ENCODE measurements around the gene SLC35F3. TPM values are rescaled to one million over a fixed set of nuclear protein-coding genes. Genes with fewer than 3 reads are reported as not detected.

Gene SLC35F3
- total RNA-seq, 1 experiment from 2014 or later: 0.94 TPM

- ChIA-PET POLR2A (interaction anchor here (0.5 to 2.6 kb wide), 3 partner anchors 11 to 95 kb away, joined by 4 to 7 read pairs (median 6); no protein-coding TSS in a partner anchor), CTCF (interaction anchor here (0.6 to 4.3 kb wide), 10 partner anchors 9 to 108 kb away, joined by 3 to 105 read pairs (median 6); no protein-coding TSS in a partner anchor)
- peaks cover 11% of the 10 kb centered on the region for H3K4me1 Mint-ChIP-seq
- peaks cover 15% of the 10 kb centered on the region for H3K27me3 Mint-ChIP-seq (ENCODE audit: low read depth)
- 0 out of 2 replicates have a peak, but pooled peaks have one; percentile 44 for TF ChIP-seq SP1 (CRISPR knock-in tag; conservative IDR thresholded peaks at IDR 0.05)
- TF ChIP-seq, protein P1, sequence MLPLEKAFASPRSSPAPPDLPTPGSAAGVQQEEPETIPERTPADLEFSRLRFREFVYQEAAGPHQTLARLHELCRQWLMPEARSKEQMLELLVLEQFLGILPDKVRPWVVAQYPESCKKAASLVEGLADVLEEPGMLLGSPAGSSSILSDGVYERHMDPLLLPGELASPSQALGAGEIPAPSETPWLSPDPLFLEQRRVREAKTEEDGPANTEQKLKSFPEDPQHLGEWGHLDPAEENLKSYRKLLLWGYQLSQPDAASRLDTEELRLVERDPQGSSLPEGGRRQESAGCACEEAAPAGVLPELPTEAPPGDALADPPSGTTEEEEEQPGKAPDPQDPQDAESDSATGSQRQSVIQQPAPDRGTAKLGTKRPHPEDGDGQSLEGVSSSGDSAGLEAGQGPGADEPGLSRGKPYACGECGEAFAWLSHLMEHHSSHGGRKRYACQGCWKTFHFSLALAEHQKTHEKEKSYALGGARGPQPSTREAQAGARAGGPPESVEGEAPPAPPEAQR (CRISPR knock-in tag; IDR thresholded peaks at IDR 0.05): no peak
- TF ChIP-seq FOXK1 (CRISPR knock-in tag; IDR thresholded peaks at IDR 0.05): 0 out of 2 replicates have a peak, but pooled peaks have one; percentile 34
- peaks cover 16% of the 10 kb centered on the region for H3K9me3 Mint-ChIP-seq
- H3K27ac Mint-ChIP-seq: no peak overlapping the region
- DNase-seq (ENCODE audit: low spot score) (peak; percentile 57), ATAC-seq (peak; percentile 70)
- peaks cover 4% of the 10 kb centered on the region for H3K36me3 Mint-ChIP-seq
- peak overlapping the region; percentile 85 for H3K4me3 Mint-ChIP-seq
Measured at GRCh38 chr1:234214911-234215892, 310.7 kb downstream of the SLC35F3 start.

DNA sequence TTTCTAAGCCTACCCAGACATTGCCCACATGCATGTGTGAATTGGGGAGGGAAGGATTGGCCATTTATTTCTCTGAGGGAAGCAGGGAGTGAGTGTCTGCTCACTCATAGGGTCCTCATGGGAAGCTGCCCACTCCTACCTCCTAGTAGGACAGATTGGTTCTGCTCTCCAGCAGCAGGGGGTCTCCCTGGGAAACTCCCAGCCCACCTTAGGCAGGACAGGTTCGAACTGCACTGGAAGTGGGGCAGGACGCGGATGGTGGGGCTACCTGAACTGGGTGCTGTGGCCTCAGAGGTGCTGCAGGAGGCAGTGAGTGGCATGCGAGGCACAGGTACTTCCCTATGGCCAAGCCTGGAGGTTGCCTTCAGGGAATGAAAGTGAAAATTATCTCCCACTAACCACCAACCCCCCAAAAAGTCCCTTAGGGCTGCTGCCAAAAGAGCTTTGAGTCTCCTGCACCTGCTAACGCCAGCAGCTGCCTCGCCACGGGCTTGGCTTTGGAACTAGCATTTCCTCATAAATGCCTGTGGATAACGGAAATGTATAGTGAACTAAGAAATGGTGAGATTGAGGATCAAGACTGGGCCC, 311.7 kb downstream of the SLC35F3 start:
- Mint-ChIP-seq H3K27ac (no peak overlapping the region), H3K36me3 (no peaks in the 10 kb centered on the region), H3K9me3 (peaks cover 11% of the 10 kb centered on the region), H3K27me3 (ENCODE audit: low read depth) (peaks cover 15% of the 10 kb centered on the region), H3K4me1 (peaks cover 11% of the 10 kb centered on the region), H3K4me3 (no peak overlapping the region; the same call in 1 of the 2 replicates)
- ATAC-seq: no peak
- no peak for DNase-seq (ENCODE audit: low spot score)
- ChIA-PET POLR2A (no interaction called here), CTCF (interaction anchor here (0.8 to 4.3 kb wide), 4 partner anchors 8 to 110 kb away, joined by 3 to 33 read pairs (median 6); no protein-coding TSS in a partner anchor)
- no peak for TF ChIP-seq ATF2 (CRISPR knock-in tag; IDR thresholded peaks at IDR 0.05; ENCODE audit: borderline replicate concordance, low read depth)
- no peak for TF ChIP-seq E2F4 (CRISPR knock-in tag; IDR thresholded peaks at IDR 0.05; ENCODE audit: borderline replicate concordance, low read depth)
- TF ChIP-seq TCF7 (CRISPR knock-in tag; IDR thresholded peaks at IDR 0.05; ENCODE audit: low read depth): no peak
- TF ChIP-seq SOX15 (CRISPR knock-in tag; IDR thresholded peaks at IDR 0.05): no peak
- TF ChIP-seq, protein P2, sequence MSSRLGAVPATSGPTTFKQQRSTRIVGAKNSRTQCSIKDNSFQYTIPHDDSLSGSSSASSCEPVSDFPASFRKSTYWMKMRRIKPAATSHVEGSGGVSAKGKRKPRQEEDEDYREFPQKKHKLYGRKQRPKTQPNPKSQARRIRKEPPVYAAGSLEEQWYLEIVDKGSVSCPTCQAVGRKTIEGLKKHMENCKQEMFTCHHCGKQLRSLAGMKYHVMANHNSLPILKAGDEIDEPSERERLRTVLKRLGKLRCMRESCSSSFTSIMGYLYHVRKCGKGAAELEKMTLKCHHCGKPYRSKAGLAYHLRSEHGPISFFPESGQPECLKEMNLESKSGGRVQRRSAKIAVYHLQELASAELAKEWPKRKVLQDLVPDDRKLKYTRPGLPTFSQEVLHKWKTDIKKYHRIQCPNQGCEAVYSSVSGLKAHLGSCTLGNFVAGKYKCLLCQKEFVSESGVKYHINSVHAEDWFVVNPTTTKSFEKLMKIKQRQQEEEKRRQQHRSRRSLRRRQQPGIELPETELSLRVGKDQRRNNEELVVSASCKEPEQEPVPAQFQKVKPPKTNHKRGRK (CRISPR knock-in tag; IDR thresholded peaks at IDR 0.05; ENCODE audit: borderline replicate concordance): no peak
- TF ChIP-seq SMAD3 (CRISPR knock-in tag; IDR thresholded peaks at IDR 0.05; ENCODE audit: borderline replicate concordance): no peak
- no peak for TF ChIP-seq FOXJ3 (CRISPR knock-in tag; IDR thresholded peaks at IDR 0.05; ENCODE audit: borderline replicate concordance)
- no peak for TF ChIP-seq ZNF423 (CRISPR knock-in tag; IDR thresholded peaks at IDR 0.05)

DNA sequence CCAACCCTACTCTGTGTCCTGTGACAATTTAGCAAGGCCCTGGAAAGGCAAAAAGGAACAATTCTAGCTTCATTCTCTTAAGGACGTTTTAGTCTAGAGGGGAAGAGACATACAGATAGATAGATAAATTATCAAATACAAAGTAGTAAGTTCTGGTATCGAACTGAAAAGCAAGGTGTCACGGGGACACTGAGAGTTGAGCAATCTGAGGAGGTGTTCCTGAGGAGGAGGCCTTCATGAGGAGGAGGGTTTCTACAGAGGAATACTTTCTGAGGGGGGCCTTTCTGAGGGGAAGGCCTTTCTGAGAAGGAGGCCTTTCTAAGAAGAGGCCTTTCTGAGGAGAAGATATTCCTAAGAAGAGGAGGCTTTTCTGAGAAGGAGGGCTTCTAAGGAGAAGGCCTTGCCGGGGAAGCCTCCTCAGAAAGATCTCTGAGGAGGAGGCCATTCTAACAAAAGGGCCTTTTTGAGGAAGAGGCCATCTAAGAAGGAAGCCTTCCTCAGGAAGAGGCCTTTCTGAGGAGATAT, 312.9 kb downstream of the SLC35F3 start:
- H3K9me3 Mint-ChIP-seq: no peaks in the 10 kb centered on the region
- H3K4me1 Mint-ChIP-seq: peaks cover 11% of the 10 kb centered on the region
- no peak for TF ChIP-seq FOXJ3 (CRISPR knock-in tag; IDR thresholded peaks at IDR 0.05; ENCODE audit: borderline replicate concordance)
- no peak for TF ChIP-seq NR3C1 (CRISPR knock-in tag; conservative IDR thresholded peaks at IDR 0.05; ENCODE audit: low read depth)
- no peak for TF ChIP-seq USF1 (CRISPR knock-in tag; IDR thresholded peaks at IDR 0.05)
- TF ChIP-seq AR (CRISPR knock-in tag; IDR thresholded peaks at IDR 0.05): no peak
- TF ChIP-seq ZNF416 (CRISPR knock-in tag; IDR thresholded peaks at IDR 0.05): no peak
- no peak for TF ChIP-seq E2F5 (CRISPR knock-in tag; IDR thresholded peaks at IDR 0.05)

More for the DNA sequence above, 312.9 kb downstream of the SLC35F3 start:
- Mint-ChIP-seq H3K36me3 (no peaks in the 10 kb centered on the region), H3K27ac (no peak overlapping the region), H3K4me3 (no peak overlapping the region), H3K27me3 (ENCODE audit: low read depth) (peaks cover 15% of the 10 kb centered on the region)
- DNase-seq (ENCODE audit: low spot score) (no peak), ATAC-seq (no peak)
- ChIA-PET POLR2A (no interaction called here), CTCF (interaction anchor here (1.2 kb wide), 1 partner anchor 109 kb away, joined by 3 read pairs; no protein-coding TSS in a partner anchor)
